BE2C (cell line): ENCODE measurements around the gene TGFBR3.

Experiments
- DNase-seq: peaks from one replicate; pipeline ENCODE4 v3.0.0-alpha.2; 2020
- H3K27me3 ChIP-seq: fragments of 250-450 bp; sonication (Bioruptor Pico); 2 replicates; pipeline ENCODE4 v1.5.1; 2020; ENCODE audit warnings: mild to moderate bottlenecking
- H3K36me3 ChIP-seq: fragments of 250-450 bp; sonication (Bioruptor Pico); 2 replicates; pipeline ENCODE4 v1.5.1; 2020; ENCODE audit warnings: mild to moderate bottlenecking
- H3K4me1 ChIP-seq: fragments of 250-450 bp; sonication (Bioruptor Pico); 2 replicates; pipeline ENCODE4 v1.5.1; 2020
- H3K4me3 ChIP-seq: 2 replicates; pipeline ENCODE4 v1.5.1; 2011; ENCODE audit warnings: low read depth, low read length
- H3K9me3 ChIP-seq: fragments of 250-450 bp; sonication (Bioruptor Pico); 2 replicates; pipeline ENCODE4 v1.5.1; 2020
- CTCF ChIP-seq: IDR thresholded peaks from 2 replicates; pipeline ENCODE4 v1.5.1; 2012; ENCODE audit warnings: mild to moderate bottlenecking, low read depth, low read length

TGFBR3 gene

GRCh38 chr1:91717839-91718238 is 168.1 kb downstream of the TGFBR3 start:
- H3K4me1 ChIP-seq = no peaks in the 10 kb centered on the region
- no peaks in the 10 kb centered on the region for H3K36me3 ChIP-seq
- no peaks in the 10 kb centered on the region for H3K9me3 ChIP-seq
- no peak for DNase-seq
- no peak for TF ChIP-seq CTCF
- no peaks in the 10 kb centered on the region for H3K27me3 ChIP-seq
- H3K4me3 ChIP-seq = no peak overlapping the region

GRCh38 chr1:91716339-91716738 is 169.6 kb downstream of the TGFBR3 start:
- TF ChIP-seq CTCF = no peak
- Histone ChIP-seq H3K9me3 (no peaks in the 10 kb centered on the region), H3K4me1 (no peaks in the 10 kb centered on the region), H3K4me3 (no peak overlapping the region), H3K36me3 (no peaks in the 10 kb centered on the region), H3K27me3 (no peaks in the 10 kb centered on the region)
- no peak for DNase-seq

- no peak for DNase-seq
- Histone ChIP-seq H3K4me3 (no peak overlapping the region), H3K4me1 (no peaks in the 10 kb centered on the region), H3K36me3 (no peaks in the 10 kb centered on the region), H3K27me3 (no peaks in the 10 kb centered on the region), H3K9me3 (no peaks in the 10 kb centered on the region)
- no peak for TF ChIP-seq CTCF
Observed at GRCh38 chr1:91715416-91716000, 170.4 kb downstream of the TGFBR3 start.

GRCh38 chr1:91714867-91715381 is 171.0 kb downstream of the TGFBR3 start:
- no peak overlapping the region for H3K4me3 ChIP-seq
- no peaks in the 10 kb centered on the region for H3K36me3 ChIP-seq
- no peaks in the 10 kb centered on the region for H3K4me1 ChIP-seq
- H3K9me3 ChIP-seq = no peaks in the 10 kb centered on the region
- no peak for TF ChIP-seq CTCF
- DNase-seq = no peak
- H3K27me3 ChIP-seq = no peaks in the 10 kb centered on the region

- H3K36me3 ChIP-seq = no peaks in the 10 kb centered on the region
- TF ChIP-seq CTCF = no peak
- no peaks in the 10 kb centered on the region for H3K9me3 ChIP-seq
- no peaks in the 10 kb centered on the region for H3K27me3 ChIP-seq
- H3K4me3 ChIP-seq = no peak overlapping the region
- no peak for DNase-seq
- no peaks in the 10 kb centered on the region for H3K4me1 ChIP-seq
Observed at GRCh38 chr1:91712981-91713841, 172.7 kb downstream of the TGFBR3 start.

- no peaks in the 10 kb centered on the region for H3K27me3 ChIP-seq
- H3K9me3 ChIP-seq = no peaks in the 10 kb centered on the region
- no peaks in the 10 kb centered on the region for H3K36me3 ChIP-seq
- H3K4me1 ChIP-seq = no peaks in the 10 kb centered on the region
- no peak overlapping the region for H3K4me3 ChIP-seq
- TF ChIP-seq CTCF = no peak
- DNase-seq = no peak
Observed at GRCh38 chr1:91712393-91712792, 173.6 kb downstream of the TGFBR3 start.
